IPS-15b (cell line): Measurements from ENCODE around the gene CDK7.
"Not testable (repeated sequence)": the region's sequence is repeated elsewhere in the genome, so short reads cannot be mapped to it uniquely, and the experiment has no call there.

Experiments
- H3K27me3 ChIP-seq: one replicate; pipeline ENCODE4 v1.6.1; 2013; ENCODE audit warnings: low read length; ENCODE audit not compliant: control insufficient read depth, insufficient read depth
- H3K36me3 ChIP-seq: one replicate; pipeline ENCODE4 v1.6.1; 2013; ENCODE audit warnings: low read length; ENCODE audit not compliant: control insufficient read depth, insufficient read depth
- H3K4me1 ChIP-seq: one replicate; pipeline ENCODE4 v1.6.1; 2013; ENCODE audit warnings: mild to moderate bottlenecking, low read length; ENCODE audit not compliant: control insufficient read depth, insufficient read depth
- H3K4me3 ChIP-seq: one replicate; pipeline ENCODE4 v1.5.1; 2013; ENCODE audit warnings: low read depth, low read length
- H3K9ac ChIP-seq: one replicate; pipeline ENCODE4 v1.6.1; 2013; ENCODE audit warnings: low read depth, mild to moderate bottlenecking, low read length
- H3K9me3 ChIP-seq: one replicate; pipeline ENCODE4 v1.6.1; 2013; ENCODE audit warnings: mild to moderate bottlenecking, low read length; ENCODE audit not compliant: control insufficient read depth, insufficient read depth

Gene CDK7

DNA sequence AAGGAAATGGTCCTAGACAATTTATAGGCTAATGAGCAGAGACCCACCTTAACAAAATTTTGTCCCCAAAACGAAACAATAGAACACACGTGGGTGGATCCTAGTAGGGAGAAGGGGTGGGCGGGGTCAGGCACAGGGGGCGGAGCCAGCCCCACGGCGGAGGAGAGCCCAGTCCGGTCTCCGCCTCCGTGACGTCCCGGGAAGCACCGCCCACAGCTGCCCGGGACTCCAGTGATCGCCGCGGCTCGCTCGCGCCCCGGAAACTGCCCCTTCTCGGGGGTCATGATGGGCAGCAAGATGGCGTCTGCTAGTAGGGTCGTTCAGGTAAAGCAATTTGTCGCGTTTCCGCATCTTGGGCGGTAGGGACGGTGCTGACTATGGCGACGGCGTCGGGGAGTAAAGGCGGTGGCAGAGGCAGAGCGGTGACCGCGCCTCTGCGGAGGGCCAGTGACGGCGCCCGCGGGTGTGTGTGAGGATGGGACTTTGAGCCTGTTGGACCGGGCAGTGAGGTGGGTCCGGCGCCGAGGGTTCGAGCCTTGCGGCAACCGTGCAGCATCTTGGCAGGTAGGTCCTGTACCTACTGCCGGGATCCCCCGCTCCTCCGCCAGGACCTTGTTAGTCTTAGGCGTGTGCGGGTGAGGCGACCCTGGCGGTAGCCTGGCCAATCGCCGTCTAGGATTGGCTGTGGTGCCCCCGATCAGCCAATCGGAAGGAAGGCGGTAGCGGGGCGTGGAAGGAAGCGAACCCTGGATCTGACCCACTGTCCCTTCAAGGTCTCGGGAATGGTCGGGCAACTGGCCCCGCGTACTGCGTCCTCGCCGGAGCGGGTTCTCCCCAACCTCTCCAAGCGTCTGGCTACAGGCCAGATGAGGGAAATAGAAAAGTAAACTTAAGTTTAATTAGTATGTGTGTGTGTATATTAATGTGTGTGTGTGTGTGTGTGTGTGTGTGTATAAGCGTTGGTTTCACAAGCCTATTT, 16.8 kb upstream of the CDK7 start:
- Histone ChIP-seq H3K4me3 (peak overlapping the region; percentile 100), H3K36me3 (peaks cover 4% of the 10 kb centered on the region), H3K4me1 (no peaks in the 10 kb centered on the region), H3K27me3 (no peaks in the 10 kb centered on the region), H3K9me3 (no peaks in the 10 kb centered on the region), H3K9ac (peak overlapping the region; percentile 98)

- H3K4me3 ChIP-seq, result no peak overlapping the region
- H3K36me3 ChIP-seq, result no peaks in the 10 kb centered on the region
- H3K27me3 ChIP-seq, result no peaks in the 10 kb centered on the region
- no peaks in the 10 kb centered on the region for H3K4me1 ChIP-seq
- no peaks in the 10 kb centered on the region for H3K9me3 ChIP-seq
- H3K9ac ChIP-seq, result no peak overlapping the region
Measured at GRCh38 chr5:69219939-69220338, 14.7 kb upstream of the CDK7 start.

DNA sequence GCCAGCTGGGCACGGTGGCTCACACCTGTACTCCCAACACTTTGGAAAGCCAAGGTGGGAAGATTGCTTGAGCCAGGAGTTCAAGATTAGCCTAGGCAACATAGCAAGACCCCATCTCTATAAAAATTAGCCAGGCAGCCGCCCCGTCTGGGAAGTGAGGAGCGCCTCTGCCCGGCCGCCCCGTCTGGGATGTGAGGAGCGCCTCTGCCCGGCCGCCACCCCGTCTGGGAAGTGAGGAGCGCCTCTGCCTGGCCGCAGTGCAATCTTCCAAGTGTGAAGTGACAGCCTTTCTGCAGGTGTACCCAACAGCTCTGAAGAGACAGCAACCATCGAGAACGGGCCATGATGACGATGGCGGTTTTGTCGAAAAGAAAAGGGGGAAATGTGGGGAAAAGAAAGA, 14.3 kb upstream of the CDK7 start:
- not testable (repeated sequence) for H3K36me3 ChIP-seq, H3K27me3 ChIP-seq, H3K9me3 ChIP-seq, H3K4me1 ChIP-seq, H3K9ac ChIP-seq, H3K4me3 ChIP-seq

DNA sequence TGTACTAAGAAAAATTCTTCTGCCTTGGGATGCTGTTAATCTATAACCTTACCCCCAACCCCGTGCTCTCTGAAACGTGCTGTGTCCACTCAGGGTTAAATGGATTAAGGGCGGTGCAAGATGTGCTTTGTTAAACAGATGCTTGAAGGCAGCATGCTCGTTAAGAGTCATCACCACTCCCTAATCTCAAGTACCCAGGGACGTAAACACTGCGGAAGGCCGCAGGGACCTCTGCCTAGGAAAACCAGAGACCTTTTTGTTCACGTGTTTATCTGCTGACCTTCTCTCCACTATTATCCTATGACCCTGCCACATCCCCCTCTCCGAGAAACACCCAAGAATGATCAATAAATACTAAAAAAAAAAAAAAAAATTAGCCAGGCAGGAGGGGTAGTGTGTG, 13.9 kb upstream of the CDK7 start:
- not testable (repeated sequence) for H3K36me3 ChIP-seq, H3K9me3 ChIP-seq, H3K4me1 ChIP-seq, H3K27me3 ChIP-seq, H3K9ac ChIP-seq, H3K4me3 ChIP-seq

- H3K36me3 ChIP-seq, result no peaks in the 10 kb centered on the region
- H3K9me3 ChIP-seq, result no peaks in the 10 kb centered on the region
- no peaks in the 10 kb centered on the region for H3K4me1 ChIP-seq
- no peaks in the 10 kb centered on the region for H3K27me3 ChIP-seq
- no peak overlapping the region for H3K4me3 ChIP-seq
- no peak overlapping the region for H3K9ac ChIP-seq
Measured at GRCh38 chr5:69224520-69224919, 10.2 kb upstream of the CDK7 start.

DNA sequence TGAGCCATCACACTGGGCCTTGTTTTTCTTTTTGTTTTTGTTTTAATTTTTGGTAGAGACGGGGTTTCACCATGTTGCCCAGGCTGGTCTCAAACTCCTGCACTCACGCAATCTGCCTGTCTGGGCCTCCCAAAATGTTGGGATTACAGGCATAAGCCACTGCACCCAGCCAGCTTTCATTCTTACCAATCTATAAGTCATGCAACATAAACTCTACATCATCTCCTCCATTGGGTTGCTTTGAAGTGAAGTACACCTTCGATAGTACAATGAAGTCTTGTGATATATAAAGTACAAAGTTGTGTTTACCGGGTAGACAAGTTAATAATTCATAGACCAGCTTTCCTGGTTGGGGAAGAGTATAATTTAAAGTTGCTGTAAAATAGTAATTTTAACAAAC, 8.8 kb upstream of the CDK7 start:
- H3K4me1 ChIP-seq, result no peaks in the 10 kb centered on the region
- H3K9ac ChIP-seq, result no peak overlapping the region
- H3K4me3 ChIP-seq, result no peak overlapping the region
- no peaks in the 10 kb centered on the region for H3K36me3 ChIP-seq
- H3K9me3 ChIP-seq, result no peaks in the 10 kb centered on the region
- no peaks in the 10 kb centered on the region for H3K27me3 ChIP-seq

DNA sequence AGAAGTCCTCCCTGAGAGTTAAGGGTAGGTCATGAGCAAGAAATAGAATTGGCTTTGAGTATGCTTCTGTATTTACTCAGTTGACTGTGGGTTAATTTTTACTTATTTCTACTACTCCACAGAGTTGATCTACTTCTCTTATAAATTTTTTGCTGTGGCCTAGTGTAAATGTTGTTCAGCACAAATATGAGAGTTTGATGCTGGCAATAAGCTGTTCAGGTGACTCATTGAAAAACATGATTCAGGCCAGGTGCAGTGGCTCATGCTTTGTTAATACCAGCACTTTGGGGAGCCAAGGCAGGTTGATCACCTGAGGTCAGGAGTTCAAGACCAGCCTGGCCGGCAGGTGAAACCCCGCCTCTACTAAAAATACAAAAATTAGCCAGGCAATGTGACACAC, 4.5 kb upstream of the CDK7 start:
- Histone ChIP-seq H3K4me1 (no peaks in the 10 kb centered on the region), H3K4me3 (no peak overlapping the region), H3K27me3 (no peaks in the 10 kb centered on the region), H3K9ac (no peak overlapping the region), H3K9me3 (no peaks in the 10 kb centered on the region), H3K36me3 (peaks cover 3% of the 10 kb centered on the region)

GRCh38 chr5:69231281-69231680, 3.4 kb upstream of the CDK7 start:
- Histone ChIP-seq H3K27me3 (no peaks in the 10 kb centered on the region), H3K9me3 (no peaks in the 10 kb centered on the region), H3K4me3 (no peak overlapping the region)

GRCh38 chr5:69231851-69232250, 2.8 kb upstream of the CDK7 start:
- peaks cover 3% of the 10 kb centered on the region for H3K36me3 ChIP-seq

More at GRCh38 chr5:69231281-69231680, 3.4 kb upstream of the CDK7 start:
- no peak overlapping the region for H3K9ac ChIP-seq
- no peaks in the 10 kb centered on the region for H3K4me1 ChIP-seq
- peaks cover 3% of the 10 kb centered on the region for H3K36me3 ChIP-seq

GRCh38 chr5:69236733-69237132, 2.0 kb downstream of the CDK7 start:
- peaks cover 14% of the 10 kb centered on the region for H3K36me3 ChIP-seq
- H3K27me3 ChIP-seq, H3K4me3 ChIP-seq, H3K9ac ChIP-seq, H3K9me3 ChIP-seq, H3K4me1 ChIP-seq: not testable (repeated sequence)

More at GRCh38 chr5:69231851-69232250, 2.8 kb upstream of the CDK7 start:
- H3K4me3 ChIP-seq, result no peak overlapping the region
- no peaks in the 10 kb centered on the region for H3K9me3 ChIP-seq
- no peaks in the 10 kb centered on the region for H3K27me3 ChIP-seq
- H3K4me1 ChIP-seq, result no peaks in the 10 kb centered on the region
- H3K9ac ChIP-seq, result no peak overlapping the region

DNA sequence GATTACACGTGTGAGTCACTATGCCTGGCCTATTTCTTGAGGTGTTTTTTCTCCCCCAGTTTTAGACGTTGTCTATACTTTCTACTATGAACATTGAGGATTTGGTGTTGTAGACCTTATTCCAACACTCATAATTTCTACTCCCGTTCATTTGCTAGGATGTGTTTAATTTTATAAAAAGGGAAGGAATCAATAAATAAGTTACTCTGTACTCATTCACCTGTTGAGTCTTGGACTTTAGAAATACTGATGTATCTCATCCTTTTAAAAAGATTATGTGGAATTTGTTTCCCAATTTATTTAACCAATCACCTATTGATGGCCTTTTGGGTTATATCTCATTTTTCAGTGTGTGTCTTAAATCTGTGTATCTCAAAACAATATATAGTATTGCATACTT, 3.2 kb downstream of the CDK7 start:
- H3K27me3 ChIP-seq, result no peaks in the 10 kb centered on the region
- peaks cover 14% of the 10 kb centered on the region for H3K36me3 ChIP-seq
- no peaks in the 10 kb centered on the region for H3K4me1 ChIP-seq
- no peak overlapping the region for H3K9ac ChIP-seq
- H3K4me3 ChIP-seq, result no peak overlapping the region
- H3K9me3 ChIP-seq, result no peaks in the 10 kb centered on the region

DNA sequence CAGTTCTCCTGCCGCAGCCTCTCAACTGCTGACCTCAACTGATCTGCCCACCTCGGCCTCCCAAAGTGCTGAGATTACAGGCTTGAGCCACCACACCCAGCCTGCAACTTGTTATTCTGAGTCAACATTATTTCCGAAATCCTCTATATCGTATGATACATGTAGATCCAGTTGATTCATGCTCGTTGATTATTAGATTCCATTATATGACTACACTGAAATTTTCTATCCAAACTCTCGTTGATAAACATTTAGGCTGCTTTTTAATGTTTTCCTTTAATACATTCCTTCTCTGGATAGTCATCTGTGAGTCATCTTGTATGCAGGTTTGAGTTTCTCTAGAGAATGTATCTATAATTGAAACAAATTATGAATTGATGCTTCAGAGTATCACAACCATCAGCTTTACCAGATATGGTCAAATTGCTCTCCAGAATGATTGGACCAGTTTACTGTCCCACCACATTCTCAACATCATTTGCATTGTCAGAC, 4.1 kb downstream of the CDK7 start:
- Histone ChIP-seq H3K36me3 (peaks cover 14% of the 10 kb centered on the region), H3K9me3 (no peaks in the 10 kb centered on the region), H3K4me3 (no peak overlapping the region), H3K27me3 (no peaks in the 10 kb centered on the region), H3K4me1 (no peaks in the 10 kb centered on the region), H3K9ac (no peak overlapping the region)
